Small intestine (tissue), 7 donors: ENCODE data around the gene EXOC4. TPM values are rescaled to one million over a fixed set of nuclear protein-coding genes. Genes with fewer than 3 reads are reported as not detected.

Experiments used
- DNase-seq, 2 donors: peaks; one replicate each; pipeline versions ENCODE4 v3.0.0 to v3.0.0-alpha.2; 2013
- FAIRE-seq: peaks from 2 replicates; lab custom pipeline; 2012; peaks lifted over from hg19 to GRCh38; lab: Jason Lieb, UNC
- H3K27ac ChIP-seq, 3 donors: one replicate each; pipeline ENCODE4 v1.5.1; 2013; ENCODE audit warnings: low read length in 2 of 3, mild to moderate bottlenecking in 2 of 3, control low read depth in 1 of 3, inconsistent platforms in 1 of 3, low read depth in 1 of 3, moderate library complexity in 1 of 3
- H3K27me3 ChIP-seq, 3 donors: one replicate each; pipeline ENCODE4 v1.6.1; 2013; ENCODE audit warnings: low read length in 3 of 3, inconsistent platforms in 1 of 3; ENCODE audit not compliant: control insufficient read depth in 3 of 3, insufficient read depth in 3 of 3
- H3K36me3 ChIP-seq, 3 donors: one replicate each; pipeline ENCODE4 v1.6.1; 2013; ENCODE audit warnings: low read length in 3 of 3, inconsistent platforms in 1 of 3, low read depth in 1 of 3, mild to moderate bottlenecking in 1 of 3, moderate library complexity in 1 of 3; ENCODE audit not compliant: control insufficient read depth in 3 of 3, insufficient read depth in 2 of 3
- H3K4me1 ChIP-seq, 3 donors: one replicate each; pipeline ENCODE4 v1.6.1; 2013; ENCODE audit warnings: low read length in 2 of 3, inconsistent platforms in 1 of 3, low read depth in 1 of 3, mild to moderate bottlenecking in 1 of 3, moderate library complexity in 1 of 3; ENCODE audit not compliant: control insufficient read depth in 3 of 3, insufficient read depth in 2 of 3
- H3K4me3 ChIP-seq, 3 donors: one replicate each; pipeline ENCODE4 v1.5.1; 2013; ENCODE audit warnings: low read length in 3 of 3, control low read depth in 1 of 3, inconsistent platforms in 1 of 3, low read depth in 1 of 3, mild to moderate bottlenecking in 1 of 3, moderate library complexity in 1 of 3
- H3K9me3 ChIP-seq, 2 donors: one replicate each; pipeline ENCODE4 v1.6.1; 2013; ENCODE audit warnings: low read depth in 1 of 2, low read length in 1 of 2; ENCODE audit not compliant: control insufficient read depth in 2 of 2, insufficient read depth in 1 of 2
- WGBS, 3 donors: extraction: QIAGEN DNeasy Blood & Tissue Kit; methylation state at CpG; one replicate each; pipeline ENCODE4 v1.1.7; 2013; 5-methylcytosine and 5-hydroxymethylcytosine counted together
- polyA plus RNA-seq, 4 donors: library from polyadenylated mRNA; stranded (reverse) in 3 of 4; unstranded in 1 of 4; fragments of 200-250 nt in 3 of 4; fragments of 120-200 nt in 1 of 4; gene quantifications; one replicate each; pipeline versions ENCODE4 v1.2.1 to v1.2.3, GENCODE V29; 2013
- donor health status: healthy with polysubstance abuse.
- donor health status: control.
- donor health status: control.
- donor health status: Bipolar disorder and iron deficiency.
- donor health status: healthy.

The EXOC4 gene
- polyA plus RNA-seq, 4 donors: 10.5 to 46.8 (median 18.8) TPM

- 93 to 94% (median 93%) methylated on average over 6 of the region's 6 CpGs for whole genome bisulfite sequencing, 3 donors
- no peak for FAIRE-seq
- no peak for DNase-seq
Measured at GRCh38 chr7:133445617-133446016, 192.7 kb downstream of the EXOC4 start.

GRCh38 chr7:133448012-133448411, 195.1 kb downstream of the EXOC4 start:
- DNase-seq: no peak
- no peaks in the 10 kb centered on the region for H3K36me3 ChIP-seq
- no peak overlapping the region for H3K4me3 ChIP-seq
- H3K4me1 ChIP-seq: no peaks in the 10 kb centered on the region
- H3K27me3 ChIP-seq: no peaks in the 10 kb centered on the region
- no peaks in the 10 kb centered on the region for H3K9me3 ChIP-seq
- H3K27ac ChIP-seq: no peak overlapping the region
- 98 to 100% (median 100%) methylated on average over 1 of the region's 1 CpG for WGBS, 3 donors
- no peak for FAIRE-seq

More at GRCh38 chr7:133445617-133446016, 192.7 kb downstream of the EXOC4 start:
- Histone ChIP-seq H3K4me3 (no peak overlapping the region), H3K4me1 (no peaks in the 10 kb centered on the region), H3K27ac (no peak overlapping the region), H3K27me3 (no peaks in the 10 kb centered on the region), H3K36me3 (no peaks in the 10 kb centered on the region), H3K9me3 (no peaks in the 10 kb centered on the region)

GRCh38 chr7:133452577-133452976, 199.7 kb downstream of the EXOC4 start:
- FAIRE-seq (no peak), DNase-seq (no peak)
- Histone ChIP-seq H3K4me3 (no peak overlapping the region), H3K27ac (no peak overlapping the region), H3K27me3 (no peaks in the 10 kb centered on the region), H3K9me3 (no peaks in the 10 kb centered on the region), H3K4me1 (no peaks in the 10 kb centered on the region), H3K36me3 (no peaks in the 10 kb centered on the region)
- WGBS, 3 donors: 87 to 93% (median 93%) methylated on average over 2 of the region's 2 CpGs

GRCh38 chr7:133458688-133459087, 205.8 kb downstream of the EXOC4 start:
- WGBS, 3 donors: 81 to 93% (median 87%) methylated on average over 2 of the region's 2 CpGs
- H3K36me3 ChIP-seq: no peaks in the 10 kb centered on the region
- DNase-seq (no peak), FAIRE-seq (no peak)
- H3K4me3 ChIP-seq: no peak overlapping the region
- no peak overlapping the region for H3K27ac ChIP-seq
- H3K9me3 ChIP-seq: no peaks in the 10 kb centered on the region
- no peaks in the 10 kb centered on the region for H3K27me3 ChIP-seq
- H3K4me1 ChIP-seq: no peaks in the 10 kb centered on the region

- Histone ChIP-seq H3K9me3 (peaks cover 0 to 5% of the 10 kb centered on the region in 2 donors), H3K27ac (no peak overlapping the region), H3K36me3 (peaks cover 0 to 3% (median 0%) of the 10 kb centered on the region in 3 donors), H3K4me3 (no peak overlapping the region), H3K4me1 (no peaks in the 10 kb centered on the region), H3K27me3 (no peaks in the 10 kb centered on the region)
- no peak for DNase-seq
- 19 to 44% (median 31%) methylated on average over 1 of the region's 1 CpG for WGBS, 3 donors
- FAIRE-seq: no peak
Measured at GRCh38 chr7:133461421-133461820, 208.5 kb downstream of the EXOC4 start.

GRCh38 chr7:133475655-133476054, 222.8 kb downstream of the EXOC4 start:
- Histone ChIP-seq H3K4me3 (no peak overlapping the region), H3K4me1 (no peaks in the 10 kb centered on the region), H3K9me3 (no peaks in the 10 kb centered on the region), H3K27me3 (no peaks in the 10 kb centered on the region), H3K36me3 (peaks cover 0 to 5% (median 2%) of the 10 kb centered on the region in 3 donors), H3K27ac (no peak overlapping the region)
- DNase-seq: no peak
- no peak for FAIRE-seq

- peaks cover 0 to 11% (median 2%) of the 10 kb centered on the region in 3 donors for H3K36me3 ChIP-seq
- no peaks in the 10 kb centered on the region for H3K9me3 ChIP-seq
- H3K4me3 ChIP-seq: no peak overlapping the region
- FAIRE-seq (no peak), DNase-seq (no peak)
- no peaks in the 10 kb centered on the region for H3K27me3 ChIP-seq
- WGBS, 3 donors: 97 to 100% (median 98%) methylated on average over 2 of the region's 2 CpGs
- H3K4me1 ChIP-seq: no peaks in the 10 kb centered on the region
- no peak overlapping the region for H3K27ac ChIP-seq
Measured at GRCh38 chr7:133477791-133478190, 224.9 kb downstream of the EXOC4 start.

GRCh38 chr7:133478591-133479135, 225.8 kb downstream of the EXOC4 start:
- peaks cover 0 to 11% (median 2%) of the 10 kb centered on the region in 3 donors for H3K36me3 ChIP-seq
- 54 to 58% (median 57%) methylated on average over 3 of the region's 3 CpGs for WGBS, 3 donors
- FAIRE-seq: no peak

More at GRCh38 chr7:133478591-133479135, 225.8 kb downstream of the EXOC4 start:
- no peak for DNase-seq
- no peaks in the 10 kb centered on the region for H3K27me3 ChIP-seq
- H3K4me3 ChIP-seq: no peak overlapping the region
- no peaks in the 10 kb centered on the region for H3K4me1 ChIP-seq
- no peaks in the 10 kb centered on the region for H3K9me3 ChIP-seq
- no peak overlapping the region for H3K27ac ChIP-seq
